ENCODE data around the gene GTF3C1.
"Not testable (repeated sequence)": the region's sequence is repeated elsewhere in the genome, so short reads cannot be mapped to it uniquely, and the experiment has no call there.

The GTF3C1 gene

DNA sequence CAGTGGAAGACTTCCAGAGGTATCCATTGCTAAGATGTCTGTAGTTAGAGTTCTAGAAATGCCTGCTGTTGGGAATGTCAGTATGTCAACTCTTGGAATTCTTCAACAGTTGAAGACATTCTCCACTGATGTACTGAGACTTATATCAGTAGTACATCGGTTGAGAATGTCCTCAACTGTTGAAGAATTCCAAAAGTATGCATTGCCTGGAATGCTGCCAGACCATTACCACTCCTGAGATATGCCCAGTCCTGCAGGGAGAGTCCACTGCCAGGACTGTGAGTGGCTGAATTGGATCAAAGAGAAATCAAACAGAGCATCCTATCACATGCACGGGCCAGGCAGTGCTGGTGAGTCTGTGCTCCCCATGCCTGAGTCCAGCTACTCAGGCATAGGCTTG, 105.7 kb downstream of the GTF3C1 start:
- no peak for DNase-seq (ENCODE audit: low spot score)

DNA sequence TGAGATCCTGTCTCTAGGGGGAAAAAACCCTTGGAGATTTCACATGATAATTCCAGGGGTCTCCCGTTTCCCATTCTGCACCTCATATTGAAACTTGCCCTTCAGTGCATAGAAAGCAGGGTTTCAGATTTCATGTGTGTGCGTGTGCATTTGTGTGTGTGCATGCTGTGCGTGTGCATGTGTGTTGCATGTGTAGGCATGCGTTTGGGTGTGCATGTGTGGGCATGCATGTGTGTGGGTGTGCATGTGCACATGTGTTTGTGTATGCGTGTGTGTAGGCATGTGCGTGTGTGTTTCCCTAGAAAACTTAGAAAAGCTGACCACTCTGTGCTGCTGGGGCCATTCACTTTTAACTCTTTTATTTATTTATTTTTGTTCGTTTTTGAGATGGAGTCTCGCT, 107.7 kb downstream of the GTF3C1 start:
- DNase-seq (ENCODE audit: low spot score) = no peak

DNA sequence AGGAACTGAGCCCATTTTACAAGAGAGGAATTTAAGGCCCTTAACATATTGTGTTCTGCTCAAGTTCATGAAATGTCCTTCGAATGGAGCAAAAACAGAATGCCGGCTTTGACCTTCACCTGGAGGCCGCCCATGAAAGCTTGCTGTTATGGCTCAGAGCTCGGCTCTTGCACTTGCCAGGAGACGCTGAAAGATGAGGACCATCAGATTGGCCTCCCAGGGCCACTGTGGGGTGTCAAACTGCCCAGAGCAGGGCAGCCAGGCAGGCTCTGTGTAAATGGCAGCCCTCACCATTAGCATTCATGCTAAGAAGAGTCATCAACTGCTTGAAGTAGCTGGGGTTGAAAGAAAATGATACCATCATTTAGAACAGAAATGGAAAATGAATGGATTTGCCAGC, 108.4 kb downstream of the GTF3C1 start:
- no peak for DNase-seq (ENCODE audit: low spot score)

DNA sequence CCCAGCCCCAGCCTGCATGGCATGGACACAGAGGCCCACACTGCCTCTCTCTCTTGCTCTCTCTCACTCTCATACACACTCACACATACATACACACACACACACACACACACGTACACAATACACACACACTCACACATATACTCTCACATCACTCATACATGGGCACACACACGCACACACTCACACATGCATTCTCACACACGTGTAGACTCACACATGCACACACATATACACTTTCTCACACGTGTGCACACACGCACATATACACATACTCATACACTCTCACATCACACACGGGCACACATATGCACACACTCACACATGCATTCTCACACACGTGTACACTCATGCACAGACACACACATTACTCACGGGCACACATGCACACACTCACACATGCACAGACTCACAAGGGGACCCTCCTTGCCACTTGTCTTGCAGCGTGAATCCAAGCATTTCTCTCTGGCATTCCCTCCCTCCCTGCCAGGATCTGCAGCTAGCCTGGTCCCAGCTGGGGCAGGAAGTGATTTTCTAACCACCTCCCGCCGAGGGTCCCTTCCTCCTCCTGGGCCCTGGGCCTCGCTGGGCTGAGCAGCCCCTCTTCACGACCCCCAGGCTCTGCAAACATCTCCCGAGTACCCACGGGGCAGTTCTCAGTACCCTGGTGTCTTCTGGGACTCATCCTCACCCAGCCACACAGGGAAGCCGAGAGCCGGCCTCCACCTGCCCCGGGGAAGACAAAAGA, 110.3 kb downstream of the GTF3C1 start:
- DNase-seq (ENCODE audit: low spot score) = no peak

DNA sequence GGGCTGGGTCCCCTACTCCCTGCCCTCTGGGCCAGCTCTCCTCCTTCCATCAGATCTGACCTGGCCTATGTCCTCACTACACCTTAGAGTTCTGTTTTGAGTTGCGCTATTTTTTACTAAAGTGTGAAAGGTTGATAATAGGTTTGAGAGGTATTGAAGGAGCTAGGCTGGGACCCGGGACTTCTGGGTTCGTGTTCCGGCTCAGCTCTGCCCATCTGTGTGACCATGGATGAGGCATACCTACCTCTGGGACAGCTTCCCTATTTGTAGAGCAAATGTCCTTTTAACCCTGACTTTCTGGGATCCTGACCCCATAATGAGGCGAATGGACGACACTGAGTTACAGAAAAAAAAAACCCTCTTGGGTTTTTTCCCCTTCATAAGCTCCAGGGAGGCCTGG, 111.8 kb downstream of the GTF3C1 start:
- DNase-seq (ENCODE audit: low spot score) = no peak

DNA sequence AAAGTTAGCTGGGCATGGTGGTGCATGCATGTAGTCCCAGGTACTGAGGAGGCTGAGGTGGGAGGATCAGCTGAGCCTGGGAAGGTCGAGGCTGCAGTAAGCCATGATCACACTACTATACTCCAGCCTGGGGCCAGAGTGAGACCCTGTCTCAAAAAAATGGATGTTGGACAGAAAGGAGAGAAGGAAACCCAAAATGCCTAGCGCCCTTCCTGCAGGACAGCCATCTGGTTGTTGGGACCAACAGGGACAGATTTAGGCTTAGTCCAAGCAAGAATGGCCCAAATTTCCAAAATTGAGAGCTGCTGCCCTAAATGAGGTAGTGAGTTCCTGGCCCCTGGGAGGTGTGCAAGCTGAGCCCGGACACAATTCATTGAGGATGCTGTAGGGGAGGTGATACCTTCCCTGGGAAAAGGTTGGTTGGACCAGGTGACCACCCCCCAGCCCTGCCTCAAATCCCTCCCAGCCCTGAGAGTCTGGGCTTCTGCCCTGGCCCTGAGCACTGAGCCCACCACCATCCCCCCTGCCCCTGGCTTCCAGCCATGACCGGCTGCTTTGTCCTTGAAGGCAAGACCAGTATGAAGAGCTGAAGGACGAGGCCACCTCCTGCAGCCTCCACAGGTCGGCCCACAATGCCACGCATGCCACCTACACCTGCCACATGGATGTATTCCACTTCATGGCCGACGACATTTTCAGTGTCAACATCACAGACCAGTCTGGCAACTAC, 112.6 kb downstream of the GTF3C1 start:
- DNase-seq (ENCODE audit: low spot score) = peak; percentile 29

DNA sequence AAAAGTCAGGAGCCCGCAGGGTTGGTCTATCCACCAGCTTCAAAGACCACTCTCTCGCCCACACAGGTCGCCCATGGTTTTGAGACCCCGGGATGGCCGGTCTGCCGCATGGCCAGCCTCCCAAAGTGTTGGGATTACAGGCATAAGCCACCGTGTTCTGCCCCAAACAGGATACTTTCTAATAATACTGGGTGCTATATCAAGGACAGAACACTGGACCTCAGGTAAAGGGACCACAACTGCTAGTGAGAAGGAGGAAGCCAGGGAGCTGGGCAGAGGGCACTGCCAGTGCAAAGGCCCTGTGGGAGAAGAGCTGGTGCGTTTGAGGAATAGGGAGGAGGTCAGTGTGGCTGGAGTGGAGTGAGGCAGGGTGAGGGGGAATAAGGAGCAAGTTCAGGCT, 113.6 kb downstream of the GTF3C1 start:
- DNase-seq (ENCODE audit: low spot score) = peak; percentile 39

DNA sequence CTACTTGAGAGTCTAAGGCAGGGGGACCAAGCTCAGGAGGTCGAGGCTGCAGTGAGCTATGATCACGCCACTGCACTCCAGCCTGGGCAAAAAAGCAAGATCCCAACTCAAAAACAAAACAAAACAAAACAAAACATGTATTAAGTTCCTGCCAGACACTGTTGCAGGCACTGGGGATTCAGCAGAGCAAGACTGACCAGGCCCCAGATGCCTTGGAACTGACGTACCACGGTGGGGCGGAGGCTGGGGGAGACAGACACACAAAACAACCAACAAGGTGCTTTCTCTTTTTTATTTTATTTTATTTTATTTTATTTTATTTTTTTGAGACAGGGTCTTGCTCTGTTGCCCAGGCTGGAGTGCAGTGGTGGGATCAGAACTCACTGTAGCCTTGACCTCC, 114.6 kb downstream of the GTF3C1 start:
- DNase-seq (ENCODE audit: low spot score) = not testable (repeated sequence)

DNA sequence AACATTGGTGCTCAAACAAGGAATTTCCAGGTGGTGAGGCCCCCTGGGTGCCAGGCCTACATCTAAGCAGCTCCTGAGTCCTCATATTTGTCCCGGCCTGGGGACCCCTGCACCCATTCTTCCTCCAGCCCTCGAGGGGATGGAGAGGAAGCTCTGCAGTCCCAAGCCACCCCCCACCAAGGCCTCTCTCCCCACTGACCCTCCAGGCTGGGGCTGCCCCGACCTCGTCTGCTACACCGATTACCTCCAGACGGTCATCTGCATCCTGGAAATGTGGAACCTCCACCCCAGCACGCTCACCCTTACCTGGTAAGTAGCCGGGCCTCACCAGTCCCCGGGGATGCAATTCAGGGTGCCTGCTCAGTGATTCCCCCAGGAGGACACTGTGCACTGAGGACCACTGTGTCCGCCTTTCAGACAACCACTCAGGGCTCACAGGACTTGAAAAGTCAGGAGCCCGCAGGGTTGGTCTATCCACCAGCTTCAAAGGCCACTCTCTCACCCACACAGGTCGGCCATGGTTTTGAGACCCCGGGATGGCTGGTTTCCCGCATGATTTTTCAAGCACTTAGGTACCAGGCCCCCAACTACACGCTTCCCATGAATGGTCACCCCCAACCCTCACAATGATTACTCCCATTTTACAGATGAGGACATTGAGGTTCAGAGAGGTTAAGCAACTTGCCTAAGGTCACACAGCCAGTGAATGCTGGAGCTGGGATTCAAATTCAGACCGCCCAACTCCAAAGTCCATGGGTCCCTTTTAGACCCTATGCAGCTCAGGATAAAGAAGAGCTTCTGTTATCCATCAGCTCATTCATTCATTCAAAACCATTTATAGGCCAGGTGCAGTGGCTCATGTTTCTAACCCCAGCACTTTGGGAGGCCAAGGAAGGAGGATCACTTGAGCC, 115.3 kb downstream of the GTF3C1 start:
- DNase-seq (ENCODE audit: low spot score) = no peak

DNA sequence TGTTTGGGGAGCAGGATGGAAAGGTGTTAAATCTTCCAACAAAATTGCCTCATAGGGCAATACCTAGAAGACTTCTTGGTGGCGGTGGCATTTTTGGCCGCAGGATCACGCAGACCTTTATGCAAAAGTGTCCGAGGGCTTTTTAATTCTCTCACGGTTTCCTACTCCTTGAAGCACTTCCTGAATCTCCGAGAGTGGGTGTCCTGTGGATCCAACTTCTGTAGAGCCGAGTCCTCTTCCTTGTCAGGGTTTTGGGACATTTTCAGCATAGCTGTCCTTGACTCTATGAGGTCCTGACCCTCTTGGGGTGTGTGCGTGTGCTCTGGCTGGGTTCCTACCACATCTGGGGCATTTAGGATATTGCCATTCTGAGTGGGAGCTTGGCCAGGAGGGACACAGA, 116.1 kb downstream of the GTF3C1 start:
- no peak for DNase-seq (ENCODE audit: low spot score)

DNA sequence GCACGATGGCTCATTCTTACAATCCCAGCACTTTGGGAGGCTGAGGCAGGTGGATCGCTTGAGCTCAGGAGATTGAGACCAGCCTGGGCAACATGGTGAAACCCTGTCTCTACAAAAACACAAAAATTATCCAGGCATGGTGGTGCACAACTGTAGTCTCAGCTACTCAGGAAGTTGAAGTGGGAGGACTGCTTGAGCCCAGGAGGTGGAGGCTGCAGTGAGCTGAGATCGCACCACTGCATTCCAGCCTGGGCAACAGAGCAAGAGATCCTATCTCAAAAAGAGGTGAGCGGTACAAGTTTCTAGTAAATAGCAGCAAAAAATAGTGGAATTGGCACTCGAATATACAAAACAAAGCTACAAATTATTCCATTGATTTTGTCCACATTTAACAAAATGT, 116.5 kb downstream of the GTF3C1 start:
- DNase-seq (ENCODE audit: low spot score) = not testable (repeated sequence)

DNA sequence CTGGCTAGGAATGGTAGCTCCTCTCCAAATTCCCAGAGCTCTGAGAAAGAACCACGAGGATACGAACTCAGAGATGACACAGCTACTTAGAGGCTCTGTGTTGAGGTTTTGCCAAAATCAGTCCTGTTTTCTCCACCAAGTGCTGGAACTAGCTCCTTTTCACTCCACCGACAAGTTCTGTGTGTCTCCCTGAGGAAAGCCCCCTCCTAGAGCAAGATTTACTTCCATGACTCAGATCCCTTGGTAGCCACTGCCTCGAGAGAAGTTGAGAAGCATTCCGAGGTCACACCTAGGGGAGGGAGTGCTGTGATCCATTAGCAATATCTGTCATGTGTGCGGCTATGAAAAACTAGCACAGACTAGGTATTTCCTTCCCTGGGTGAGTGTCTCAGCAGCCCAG, 117.2 kb downstream of the GTF3C1 start:
- DNase-seq (ENCODE audit: low spot score) = no peak

DNA sequence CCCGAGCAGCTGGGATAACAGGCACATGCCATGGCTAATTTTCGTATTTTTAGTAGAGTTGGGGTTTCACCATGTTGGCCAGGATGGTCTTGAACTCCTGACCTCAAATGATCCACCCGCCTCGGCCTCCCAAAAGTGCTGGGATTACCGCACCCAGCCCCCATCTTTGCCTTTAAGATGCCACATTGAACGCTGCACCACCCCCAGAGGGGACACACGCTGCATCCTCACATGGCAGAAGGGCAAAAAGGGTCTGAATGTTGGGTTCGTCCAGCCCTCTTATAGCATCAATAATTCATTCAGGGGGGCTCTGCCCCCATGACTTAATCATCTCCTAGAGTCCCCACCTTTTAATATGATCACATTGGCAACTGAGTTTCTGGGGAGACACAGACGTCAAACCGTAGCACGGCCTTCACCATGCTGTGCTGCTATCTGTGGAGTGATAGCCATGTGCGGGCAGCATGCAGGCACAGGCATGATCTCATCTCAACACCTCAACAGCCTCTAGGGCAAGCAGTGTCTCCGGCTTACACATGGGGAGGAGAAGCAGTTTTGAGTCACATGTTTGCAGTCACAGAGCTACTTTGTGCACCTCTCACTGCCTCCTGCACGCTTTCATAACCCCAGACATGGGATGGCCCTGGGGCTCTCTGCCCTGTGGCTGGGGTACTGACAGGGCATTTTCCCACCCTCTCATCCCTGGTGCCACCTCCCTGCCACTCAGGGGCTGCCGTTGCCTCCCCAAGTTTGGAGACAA, 117.8 kb downstream of the GTF3C1 start:
- no peak for DNase-seq (ENCODE audit: low spot score)

DNA sequence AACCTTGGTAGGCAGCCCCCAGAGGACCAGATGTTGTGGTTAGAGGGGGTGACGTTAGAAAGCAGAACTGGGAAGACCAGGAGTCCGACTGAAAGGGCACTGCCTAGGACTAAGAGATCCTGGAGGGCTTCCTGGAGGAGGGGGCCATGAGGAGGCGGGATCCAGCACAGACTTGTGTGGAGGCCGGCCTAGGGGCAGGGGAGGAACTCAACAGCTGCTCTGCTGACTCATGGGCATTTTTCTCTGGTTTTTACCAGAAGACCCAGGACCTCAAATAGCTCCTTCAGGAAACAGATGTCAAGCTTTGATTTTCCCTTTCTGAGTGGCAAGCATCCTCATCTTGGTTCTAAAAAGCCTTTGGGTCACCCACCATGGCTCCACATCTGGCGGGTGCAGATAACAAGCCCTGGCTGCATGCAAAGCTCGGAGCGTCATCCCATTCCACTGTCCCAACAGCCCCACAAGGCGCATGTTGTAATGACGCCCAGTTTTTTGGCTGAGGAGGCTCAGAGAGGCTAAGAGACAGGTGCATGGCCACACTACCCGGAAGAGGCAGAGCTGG, 118.7 kb downstream of the GTF3C1 start:
- no peak for DNase-seq (ENCODE audit: low spot score)

DNA sequence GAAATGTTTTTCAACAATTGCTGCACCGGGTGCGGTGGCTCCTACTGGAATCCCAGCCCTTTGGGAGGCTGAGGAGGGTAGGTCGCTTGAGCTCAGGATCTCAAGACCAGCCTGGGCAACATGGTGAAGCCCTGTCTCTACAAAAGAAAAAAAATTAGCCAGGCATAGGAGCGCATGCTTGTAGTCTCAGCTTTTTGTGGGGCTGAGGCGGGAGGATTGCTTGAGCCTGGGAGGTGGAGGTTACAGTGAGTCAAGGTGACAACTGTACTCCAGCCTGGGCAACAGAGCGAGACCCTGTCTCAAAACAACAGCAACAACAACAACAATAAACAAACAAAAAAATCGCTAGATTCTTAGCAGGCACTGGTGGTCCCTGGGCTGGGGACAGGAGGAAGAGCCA, 119.2 kb downstream of the GTF3C1 start:
- DNase-seq (ENCODE audit: low spot score) = no peak

DNA sequence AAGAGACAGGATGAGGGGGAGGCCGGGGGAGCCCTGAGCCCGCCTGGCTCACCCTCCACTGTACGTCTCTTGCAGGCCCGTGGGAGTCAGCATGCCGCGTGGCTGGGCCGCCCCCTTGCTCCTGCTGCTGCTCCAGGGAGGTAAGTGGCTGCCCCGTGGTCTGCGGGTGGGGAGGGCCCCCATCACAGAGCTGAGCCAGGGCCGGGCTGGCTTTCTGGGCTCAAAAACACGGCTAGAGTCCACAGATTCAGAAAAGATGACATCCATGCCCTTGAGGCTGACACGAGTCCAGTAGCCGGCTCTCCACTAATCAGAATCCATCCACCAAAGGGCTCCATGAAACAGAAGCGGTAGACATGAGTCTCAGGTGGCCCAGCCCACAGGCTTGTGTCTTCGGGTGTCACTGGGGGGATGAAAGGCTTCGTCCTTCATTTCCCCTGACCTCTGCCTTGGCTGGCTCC, 119.7 kb downstream of the GTF3C1 start:
- DNase-seq (ENCODE audit: low spot score) = peak; percentile 34

DNA sequence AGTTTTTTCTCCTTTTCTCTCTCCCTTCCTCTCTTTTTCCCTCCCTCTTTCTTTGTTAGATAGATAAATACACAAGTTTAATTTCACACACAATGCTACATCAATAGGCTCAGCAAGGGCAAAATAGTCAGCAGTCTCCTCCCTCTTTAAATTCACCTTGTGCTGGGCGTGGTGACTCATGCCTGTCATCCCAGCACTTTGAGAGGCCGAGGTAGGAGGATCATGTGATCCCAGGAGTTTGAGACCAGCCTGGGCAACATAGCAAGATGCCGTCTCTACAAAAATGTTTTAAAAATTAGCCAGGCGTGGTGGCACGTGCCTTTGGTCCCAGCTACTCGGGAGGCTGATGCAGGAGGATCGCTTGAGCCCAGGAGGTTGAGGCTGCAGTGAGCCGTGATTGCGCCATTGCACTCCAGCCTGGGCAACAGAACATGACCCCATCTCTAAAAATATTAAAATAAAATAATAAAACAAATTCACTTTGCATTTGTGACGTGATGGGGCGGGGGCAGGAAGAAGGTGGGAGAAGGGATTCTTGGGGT, 120.3 kb downstream of the GTF3C1 start:
- no peak for DNase-seq (ENCODE audit: low spot score)

DNA sequence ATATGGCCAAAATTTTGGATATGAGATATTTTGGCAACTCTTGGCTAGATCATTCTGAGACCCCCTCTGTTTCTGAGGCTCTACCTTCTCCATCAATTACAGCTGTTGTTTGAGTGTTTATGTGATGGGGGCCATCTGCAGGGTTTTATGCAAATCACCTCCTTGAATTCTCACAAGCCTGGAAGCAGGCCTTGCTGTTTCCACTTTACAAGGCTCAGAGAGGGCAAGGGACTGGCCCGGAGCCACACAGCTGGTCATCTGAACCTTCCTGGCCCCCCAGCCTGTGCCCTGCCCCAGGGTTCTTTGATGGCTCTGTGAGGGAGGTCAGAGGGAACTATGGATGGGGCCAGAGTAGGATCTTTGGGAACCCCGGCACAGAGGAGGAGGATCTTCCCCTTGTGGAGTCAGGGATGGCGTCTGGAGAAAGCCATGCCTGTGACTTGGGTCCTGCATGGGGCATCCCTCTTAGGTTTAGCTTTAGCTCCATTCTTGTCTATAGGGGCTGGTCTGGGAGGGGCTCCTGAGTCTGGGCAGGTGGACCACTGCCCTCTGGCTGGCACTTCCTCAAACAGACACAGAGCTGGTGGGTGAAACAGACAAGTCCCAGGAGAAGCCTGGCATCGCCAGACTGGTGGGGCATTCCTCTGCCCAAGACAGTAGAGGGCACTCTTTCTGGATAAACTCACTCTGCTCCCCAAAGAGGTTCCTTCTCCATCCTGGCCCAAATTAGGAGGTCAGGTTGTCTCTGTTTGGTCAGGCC, 121.5 kb downstream of the GTF3C1 start:
- DNase-seq (ENCODE audit: low spot score) = no peak

DNA sequence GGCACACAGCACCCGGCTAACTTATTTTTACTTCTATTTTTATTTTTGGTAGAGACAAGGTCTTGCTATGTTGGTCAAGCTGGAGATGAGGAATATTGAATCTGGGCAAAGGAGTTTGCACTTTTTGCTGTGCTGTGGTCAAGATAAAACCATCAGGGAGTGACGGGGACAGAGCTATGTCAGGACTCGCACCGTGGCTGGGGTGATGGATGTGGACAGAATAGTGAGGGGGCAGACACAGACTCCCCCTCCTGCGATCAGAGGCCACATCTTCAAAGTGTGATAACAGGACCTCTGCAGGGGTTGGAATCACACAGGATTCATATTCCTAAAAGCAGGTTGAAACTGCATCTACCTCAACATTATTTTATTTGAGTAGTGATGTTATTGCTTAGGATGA, 122.2 kb downstream of the GTF3C1 start:
- DNase-seq (ENCODE audit: low spot score) = no peak
